ENCODE measurements around the gene ADAM8.

Gene ADAM8

GRCh38 chr10:133251388-133252222 lies 25.1 kb downstream of the ADAM8 start:
- no peak for DNase-seq (ENCODE audit: low read depth in 2 of 3, low spot score in 1 of 3)

GRCh38 chr10:133249975-133250754 lies 26.5 kb downstream of the ADAM8 start:
- DNase-seq (ENCODE audit: low read depth in 2 of 3, low spot score in 1 of 3) = no peak

GRCh38 chr10:133249094-133249780 lies 27.4 kb downstream of the ADAM8 start:
- no peak for DNase-seq (ENCODE audit: low read depth in 2 of 3, low spot score in 1 of 3)

GRCh38 chr10:133248334-133248715 lies 28.3 kb downstream of the ADAM8 start:
- DNase-seq (ENCODE audit: low read depth in 2 of 3, low spot score in 1 of 3) = no peak

- no peak for DNase-seq (ENCODE audit: low read depth in 2 of 3, low spot score in 1 of 3)
Observed at GRCh38 chr10:133247681-133248333, 28.9 kb downstream of the ADAM8 start.

GRCh38 chr10:133246236-133246626 lies 30.4 kb downstream of the ADAM8 start:
- no peak for DNase-seq (ENCODE audit: low read depth in 2 of 3, low spot score in 1 of 3)

DNA sequence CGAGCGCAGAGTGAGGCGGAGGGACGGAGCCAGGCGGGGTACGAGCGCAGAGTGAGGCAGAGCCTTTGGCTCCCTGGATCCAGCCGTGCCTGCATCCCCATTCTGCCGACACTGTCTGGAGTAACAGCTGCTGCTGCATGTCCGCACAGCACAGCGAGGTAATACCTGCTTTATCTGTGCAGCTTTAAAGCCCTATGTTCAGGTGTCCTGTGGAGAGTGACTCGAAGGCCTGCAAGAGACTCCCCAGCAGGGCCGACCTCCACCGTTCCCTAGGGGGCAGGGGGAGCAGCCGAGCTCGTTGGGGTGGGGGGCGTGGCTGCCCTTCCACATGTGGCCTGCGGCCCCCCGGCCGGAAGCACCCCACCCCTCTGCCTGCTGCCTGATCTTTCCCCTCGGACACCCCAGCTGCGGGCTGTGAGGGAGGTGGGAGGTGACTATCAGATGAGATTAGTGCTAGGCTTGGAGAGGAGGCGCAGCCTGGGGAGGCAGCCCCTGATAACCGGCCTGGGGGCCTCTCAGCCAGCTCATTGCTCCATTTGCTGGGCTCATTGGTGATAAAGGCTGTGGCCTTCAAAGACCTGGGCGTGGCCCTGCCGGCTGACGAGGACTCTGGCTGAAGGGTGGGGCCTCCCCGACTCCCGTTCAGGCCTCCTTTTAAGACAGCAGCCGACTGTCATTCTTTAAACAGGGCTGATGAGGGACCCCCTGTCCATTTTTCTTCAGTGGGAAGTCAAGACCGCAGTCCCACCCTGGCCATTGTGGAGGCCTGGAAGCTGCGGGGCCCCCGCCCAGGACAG lies 31.0 kb downstream of the ADAM8 start:
- no peak for DNase-seq (ENCODE audit: low read depth in 2 of 3, low spot score in 1 of 3)

DNA sequence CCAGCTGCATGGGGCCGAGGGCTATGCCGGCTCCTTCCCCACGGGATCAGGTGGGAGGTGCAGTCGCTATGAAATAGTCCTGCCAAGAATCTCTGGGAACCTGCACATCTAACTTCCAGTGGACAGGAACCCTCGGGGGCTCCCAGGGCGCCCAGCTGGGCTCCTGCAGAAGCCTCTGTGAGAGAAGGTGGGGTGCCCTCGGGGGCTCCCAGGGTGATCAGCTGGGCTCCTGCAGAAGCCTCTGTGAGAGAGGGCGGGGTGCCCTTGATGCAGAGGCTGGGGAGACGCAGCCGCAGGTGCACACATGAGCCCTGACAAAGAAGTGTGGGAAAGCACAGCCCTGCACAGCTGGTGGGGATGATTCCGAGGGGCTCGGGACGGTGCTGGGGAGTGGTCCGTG lies 33.1 kb downstream of the ADAM8 start:
- no peak for DNase-seq (ENCODE audit: low read depth in 2 of 3, low spot score in 1 of 3)

DNA sequence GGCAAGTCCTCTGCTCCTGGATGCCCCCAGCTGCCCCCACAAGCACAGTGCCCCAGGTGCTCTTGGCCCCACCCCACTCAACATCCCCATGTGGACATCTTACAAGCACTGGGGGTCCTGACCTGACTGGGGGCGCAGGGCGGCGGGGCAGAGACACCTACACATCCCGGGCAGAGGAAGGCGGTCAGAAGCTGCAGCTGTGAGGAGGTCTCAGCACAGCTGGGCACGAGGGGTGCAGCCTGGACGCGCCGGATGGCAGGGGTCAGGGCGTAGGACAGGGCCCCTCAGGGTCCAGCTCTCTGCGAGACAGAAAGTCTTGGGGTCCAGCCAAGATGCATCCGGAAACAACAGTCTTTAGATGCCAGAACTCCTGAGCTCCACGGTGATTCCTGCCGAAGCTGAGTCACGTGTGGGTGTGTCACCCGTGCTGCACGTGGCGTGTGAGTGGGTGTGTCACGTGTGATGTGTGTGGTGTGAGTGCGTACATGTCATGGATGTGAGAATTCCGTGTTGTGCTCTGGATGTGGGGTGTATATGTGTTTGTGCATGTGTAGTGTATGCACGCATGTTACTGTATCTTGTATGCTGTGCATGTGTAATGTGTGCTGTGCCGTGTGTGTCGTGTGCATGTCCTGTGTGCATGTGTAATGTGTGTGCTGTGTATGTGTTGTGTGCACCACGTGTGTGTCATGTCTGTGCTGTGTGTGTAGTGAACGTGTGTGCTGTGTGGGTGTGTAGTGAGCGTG lies 33.9 kb downstream of the ADAM8 start:
- no peak for DNase-seq (ENCODE audit: low read depth in 2 of 3, low spot score in 1 of 3)

DNA sequence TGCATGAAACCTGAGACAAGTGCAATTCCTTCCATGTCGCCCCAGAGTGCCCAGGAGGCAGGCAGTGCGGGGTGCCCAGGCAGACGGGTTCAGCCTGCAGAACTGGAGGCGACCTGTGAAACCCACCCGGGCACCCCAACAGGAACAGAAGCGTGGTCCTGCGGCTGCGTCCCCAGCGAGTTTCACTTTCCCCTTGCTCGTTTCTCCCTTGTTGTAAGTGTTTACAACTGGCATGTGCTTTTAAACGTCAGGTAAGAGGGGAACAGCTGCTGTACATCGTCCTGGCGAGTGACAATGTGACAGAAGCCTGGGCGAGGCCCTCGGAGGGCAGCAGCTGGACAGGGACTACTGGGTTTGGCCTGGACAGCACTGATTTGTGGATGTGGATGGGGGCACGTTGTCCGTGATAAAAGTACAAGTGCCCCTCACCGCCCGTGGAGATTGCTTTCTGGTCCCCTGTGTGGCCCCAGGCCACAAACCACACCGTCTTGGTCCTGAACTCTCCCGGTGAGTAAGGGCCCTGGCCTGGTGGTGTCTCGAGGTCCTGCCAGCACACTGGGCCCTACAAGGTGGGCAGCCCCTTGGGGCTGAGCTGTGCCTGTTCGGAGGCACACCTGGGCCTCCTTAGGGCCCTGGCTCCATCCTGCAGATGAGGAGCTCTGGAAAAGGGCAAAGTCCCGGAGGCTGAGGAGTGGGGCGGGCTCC lies 35.0 kb downstream of the ADAM8 start:
- DNase-seq (ENCODE audit: low read depth in 2 of 3, low spot score in 1 of 3) = no peak

DNA sequence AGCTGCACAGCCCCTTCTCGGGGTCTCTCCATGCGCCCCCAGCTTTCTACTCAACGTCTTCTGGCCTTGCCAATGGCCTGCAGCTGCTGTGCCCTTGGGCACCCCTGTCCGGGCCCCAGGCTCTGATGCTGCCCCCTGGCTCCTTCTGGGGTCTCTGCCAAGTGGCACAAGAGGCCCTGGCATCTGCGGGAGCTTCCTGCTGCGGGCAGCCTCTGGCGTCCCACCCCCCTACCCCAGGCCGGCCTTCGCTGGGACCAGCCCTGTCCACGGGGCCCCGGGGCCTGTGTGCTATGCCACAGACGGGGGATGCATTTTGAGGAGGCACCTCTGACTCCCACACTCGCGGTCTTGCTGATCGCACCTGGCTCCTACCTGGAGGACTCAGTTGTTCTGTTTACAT lies 36.7 kb downstream of the ADAM8 start:
- no peak for DNase-seq (ENCODE audit: low read depth in 2 of 3, low spot score in 1 of 3)

DNA sequence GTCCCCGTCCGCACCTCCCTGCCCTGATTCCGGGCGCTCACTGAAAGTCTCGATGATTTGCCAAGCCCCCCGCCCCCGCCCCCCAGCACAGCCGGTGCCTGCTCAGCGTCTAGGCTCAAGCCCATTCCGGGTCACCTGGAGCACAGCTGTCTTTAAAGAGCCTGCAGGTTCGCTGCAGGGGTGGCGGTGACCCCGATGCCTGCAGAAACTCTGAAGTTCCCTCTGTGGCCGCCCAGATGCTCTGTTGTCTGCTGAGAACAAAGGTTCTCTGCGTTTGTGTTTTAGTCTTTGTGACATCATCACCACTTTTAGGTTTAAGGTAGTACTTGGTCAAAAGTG lies 38.2 kb downstream of the ADAM8 start:
- no peak for DNase-seq (ENCODE audit: low read depth in 2 of 3, low spot score in 1 of 3)

DNA sequence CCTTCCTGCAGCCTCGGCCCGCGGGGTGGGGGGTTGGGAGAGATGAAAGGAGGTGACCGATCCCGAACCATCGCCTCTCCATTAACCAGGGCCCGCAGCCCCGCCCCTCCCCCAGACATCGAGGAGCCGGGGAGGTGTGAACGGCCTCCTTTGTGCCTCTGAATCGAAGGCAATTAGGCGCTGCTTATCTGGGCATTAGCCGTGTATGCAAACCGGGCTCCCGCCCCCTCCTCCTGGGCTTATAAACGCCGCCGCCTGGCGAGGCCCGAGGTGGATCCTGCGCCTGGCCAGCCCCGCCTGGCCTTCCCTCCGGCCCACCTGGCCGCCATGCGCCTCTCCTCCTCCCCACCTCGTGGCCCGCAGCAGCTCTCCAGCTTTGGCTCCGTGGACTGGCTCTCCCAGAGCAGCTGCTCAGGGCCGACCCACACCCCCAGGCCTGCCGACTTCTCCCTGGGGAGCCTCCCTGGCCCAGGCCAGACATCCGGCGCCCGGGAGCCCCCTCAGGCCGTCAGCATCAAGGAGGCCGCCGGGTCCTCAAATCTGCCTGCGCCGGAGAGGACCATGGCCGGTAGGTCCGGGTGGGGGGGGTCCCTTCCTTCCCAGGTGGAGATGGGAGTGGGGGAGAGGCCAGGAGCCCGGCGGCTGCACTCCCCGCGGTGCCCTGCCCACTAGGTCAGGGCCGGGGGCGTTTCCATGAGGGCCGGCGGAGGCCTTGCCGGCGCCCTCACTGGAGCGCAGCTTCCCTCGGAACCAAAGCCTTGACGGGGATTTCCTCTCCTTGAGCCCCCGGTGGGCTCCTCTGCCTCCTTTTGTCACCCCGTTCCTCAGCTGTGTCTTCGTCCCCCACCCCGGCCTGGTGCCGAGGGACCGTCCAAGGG lies 38.8 kb downstream of the ADAM8 start, which contains the start of gene VENTX:
VENTX (plus strand) TSS at position 268 of the 878 bp plus-strand sequence; CDS start at position 328, 60 bp downstream.
- no peak for DNase-seq (ENCODE audit: low read depth in 2 of 3, low spot score in 1 of 3)

GRCh38 chr10:133237241-133237587 lies 39.5 kb downstream of the ADAM8 start:
- no peak for DNase-seq (ENCODE audit: low read depth in 2 of 3, low spot score in 1 of 3)

DNA sequence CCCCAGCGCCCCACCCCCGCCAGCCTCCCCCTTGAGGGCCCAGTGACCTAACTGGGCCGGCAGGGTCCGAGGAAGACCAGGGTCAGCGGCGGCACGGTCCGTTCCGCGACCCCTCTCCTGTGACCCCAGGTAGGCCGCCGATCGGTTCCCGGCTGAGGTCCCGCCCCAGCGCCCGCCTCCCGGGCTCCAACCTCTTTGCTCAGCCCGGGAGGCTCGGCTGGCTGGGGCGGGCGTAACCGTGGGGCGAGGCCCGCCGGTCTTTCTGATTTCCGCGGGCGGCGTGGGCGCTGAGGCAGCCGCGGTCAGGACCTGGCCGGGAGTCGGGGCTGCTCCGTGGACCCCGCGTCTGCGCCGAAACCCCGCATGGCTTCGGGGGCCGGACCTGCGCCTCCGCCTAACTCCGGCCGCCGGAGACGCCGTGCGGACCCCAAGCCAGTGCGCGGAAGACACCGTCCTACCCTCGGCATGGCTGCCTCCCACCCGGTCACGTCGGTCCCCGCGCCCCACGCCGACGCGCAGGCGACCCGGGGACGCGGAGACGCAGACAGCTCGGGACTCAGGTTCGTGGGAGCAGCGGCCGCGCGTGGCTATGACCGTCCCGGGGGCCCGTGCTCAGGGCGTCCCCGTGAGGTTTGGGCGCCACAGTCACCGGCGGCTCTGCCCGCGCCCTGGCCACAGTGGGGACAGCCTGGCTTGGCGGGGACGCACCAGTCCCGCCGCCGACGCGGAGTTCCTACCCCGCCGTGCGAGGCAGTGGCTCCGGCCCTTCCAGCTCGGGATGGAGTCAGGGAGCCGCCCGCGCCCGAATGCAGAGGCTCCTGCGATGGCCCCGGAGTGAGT lies 40.0 kb downstream of the ADAM8 start:
- no peak for DNase-seq (ENCODE audit: low read depth in 2 of 3, low spot score in 1 of 3)

DNA sequence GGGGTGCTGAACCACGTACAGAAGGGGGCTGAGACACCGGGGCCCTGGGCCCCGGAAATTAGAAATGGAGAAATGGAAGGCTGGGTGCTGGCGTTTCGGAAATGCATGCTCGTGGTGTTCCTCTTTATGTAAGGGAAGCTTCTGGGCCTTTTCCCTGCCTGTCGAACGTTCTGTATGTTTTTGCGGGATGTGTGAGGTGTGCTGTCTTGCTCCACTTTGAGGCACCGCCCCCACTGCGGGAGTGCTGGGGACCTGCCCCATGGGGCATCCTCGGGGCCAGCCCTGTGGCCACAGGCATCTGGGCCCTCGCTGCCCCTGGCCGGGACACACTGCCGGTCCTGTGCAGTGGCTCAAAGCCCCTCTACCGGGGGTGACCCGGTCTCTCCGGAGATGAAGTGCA lies 40.7 kb downstream of the ADAM8 start:
- DNase-seq (ENCODE audit: low read depth in 2 of 3, low spot score in 1 of 3) = no peak

GRCh38 chr10:133235265-133235855 lies 41.3 kb downstream of the ADAM8 start:
- no peak for DNase-seq (ENCODE audit: low read depth in 2 of 3, low spot score in 1 of 3)

All from stimulated activated CD4-positive, alpha-beta T cell treated with anti-CD3 and anti-CD28 coated beads, Interleukin-12 subunit alpha, Interleukin-12 subunit beta, amount 100 ng/mL, for 48 hours (primary cell).